SK-N-SH (cell line): ENCODE data around the gene CTNNA3. TPM values are rescaled to one million over a fixed set of nuclear protein-coding genes. Genes with fewer than 3 reads are reported as not detected.

Source experiments
- CTCF ChIA-PET: fragments of 300-600, 350-600 bp; formaldehyde crosslinking; extraction: SDS; loops from one replicate; lab custom pipeline; 2021; lab: Yijun Ruan, JAX
- POLR2A ChIA-PET: fragments of 350-600 bp; sonication (Branson Sonifier 250); formaldehyde crosslinking; extraction: SDS; loops from one replicate; lab custom pipeline; 2020; ENCODE audit warnings: antibody characterized with exemption, inconsistent platforms; lab: Yijun Ruan, JAX
- DNase-seq: peaks from one replicate; pipeline ENCODE4 v3.0.0; 2012
- H2AFZ ChIP-seq: fragments of 200-600 bp; sonication (generic); 2 replicates; pipeline ENCODE4 v1.8.1; 2016; ENCODE audit warnings: antibody characterized with exemption, mild to moderate bottlenecking, low read depth
- H3F3A ChIP-seq: fragments of 200-600 bp; sonication (generic); replicated peaks from 2 replicates; pipeline ENCODE3; 2016; ENCODE audit warnings: antibody characterized with exemption, mild to moderate bottlenecking; ENCODE audit not compliant: insufficient read depth
- H3K27ac ChIP-seq, 2 experiments: fragments of 200-500 bp in 1 of 2; fragments of 200-600 bp in 1 of 2; sonication (Bioruptor generic) in 1 of 2; sonication (generic), shearing (Covaris generic) in 1 of 2; 2 replicates each; pipeline versions ENCODE4 v1.5.1 to v1.6.1; 2014 to 2016; ENCODE audit warnings: low read depth in 2 of 2, inconsistent platforms in 1 of 2, low read length in 1 of 2, mild to moderate bottlenecking in 1 of 2, mixed read lengths in 1 of 2
- H3K27me3 ChIP-seq: fragments of 200-600 bp; sonication (generic), shearing (Covaris generic); 2 replicates; pipeline ENCODE4 v1.6.1; 2016; ENCODE audit warnings: mixed run types; ENCODE audit not compliant: insufficient read depth
- H3K36me3 ChIP-seq, 2 experiments: fragments of 200-500 bp in 1 of 2; fragments of 200-600 bp in 1 of 2; sonication (Bioruptor generic) in 1 of 2; sonication (generic) in 1 of 2; replicated peaks in 1 of 2; 2 replicates each; pipeline versions ENCODE3 to v1.5.1; 2014 to 2016; ENCODE audit warnings: low read length in 1 of 2, mild to moderate bottlenecking in 1 of 2; ENCODE audit not compliant: insufficient read depth in 2 of 2, control insufficient read depth in 1 of 2
- H3K4me1 ChIP-seq, 2 experiments: fragments of 200-500 bp in 1 of 2; fragments of 200-600 bp in 1 of 2; sonication (Bioruptor generic) in 1 of 2; sonication (generic), shearing (Covaris generic) in 1 of 2; 2 replicates each; pipeline versions ENCODE4 v1.5.1 to v1.6.1; 2014 to 2016; ENCODE audit warnings: low read depth in 1 of 2, low read length in 1 of 2, mixed run types in 1 of 2; ENCODE audit not compliant: insufficient read depth in 2 of 2, control insufficient read depth in 1 of 2
- H3K4me2 ChIP-seq: fragments of 200-600 bp; sonication (generic), shearing (Covaris generic); 2 replicates; pipeline ENCODE4 v1.6.1; 2017; ENCODE audit warnings: mixed run types
- H3K4me3 ChIP-seq, 2 experiments: fragments of 200-500 bp in 1 of 2; fragments of 200-600 bp in 1 of 2; sonication (Bioruptor generic) in 1 of 2; sonication (generic), shearing (Covaris generic) in 1 of 2; 2 replicates each; pipeline versions ENCODE4 v1.5.1 to v1.8.1; 2014 to 2016; ENCODE audit warnings: low read depth in 2 of 2, inconsistent platforms in 1 of 2, low read length in 1 of 2, mild to moderate bottlenecking in 1 of 2, mixed read lengths in 1 of 2, moderate library complexity in 1 of 2
- H3K79me2 ChIP-seq: fragments of 200-600 bp; sonication (generic); 2 replicates; pipeline ENCODE4 v1.8.1; 2017; ENCODE audit warnings: mild to moderate bottlenecking; ENCODE audit not compliant: insufficient read depth
- H3K9ac ChIP-seq: fragments of 200-600 bp; sonication (generic); 2 replicates; pipeline ENCODE4 v1.6.1; 2017; ENCODE audit warnings: mixed run types
- H3K9me2 ChIP-seq: fragments of 200-600 bp; sonication (generic); 2 replicates; pipeline ENCODE4 v1.6.1; 2017; ENCODE audit warnings: mixed run types
- H3K9me3 ChIP-seq: fragments of 200-600 bp; sonication (generic); 2 replicates; pipeline ENCODE4 v1.6.1; 2017; ENCODE audit warnings: mixed run types, mild to moderate bottlenecking, moderate library complexity
- H4K20me1 ChIP-seq: fragments of 200-600 bp; sonication (generic); 2 replicates; pipeline ENCODE4 v1.6.1; 2017; ENCODE audit warnings: mild to moderate bottlenecking, mixed run types; ENCODE audit not compliant: insufficient read depth
- FOSL2 ChIP-seq: IDR thresholded peaks from 2 replicates; pipeline ENCODE4 v1.4.0; 2012; ENCODE audit warnings: low read depth, mild to moderate bottlenecking, moderate library complexity, borderline replicate concordance
- GABPA ChIP-seq: IDR thresholded peaks from 2 replicates; pipeline ENCODE4 v1.4.0; 2012; ENCODE audit warnings: low read depth, mild to moderate bottlenecking
- JUND ChIP-seq: IDR thresholded peaks from 2 replicates; pipeline ENCODE4 v1.4.0; 2012
- MXI1 ChIP-seq: IDR thresholded peaks from 2 replicates; pipeline ENCODE4 v1.6.1; 2012; ENCODE audit warnings: mild to moderate bottlenecking, low read depth, low read length, improper control_type of control experiment
- POLR2AphosphoS5 ChIP-seq: IDR thresholded peaks from 2 replicates; pipeline ENCODE4 v1.6.1; 2012; ENCODE audit warnings: low read depth, low read length
- RFX5 ChIP-seq: IDR thresholded peaks from 2 replicates; pipeline ENCODE4 v1.6.1; 2012; ENCODE audit warnings: mild to moderate bottlenecking, improper control_type of control experiment, low read length
- RXRA ChIP-seq: IDR thresholded peaks from 2 replicates; pipeline ENCODE4 v1.4.0; 2012; ENCODE audit warnings: low read depth, mild to moderate bottlenecking, borderline replicate concordance
- SIN3A ChIP-seq: IDR thresholded peaks from 2 replicates; pipeline ENCODE4 v1.6.1; 2012; ENCODE audit warnings: low read depth, mild to moderate bottlenecking, low read length, moderate library complexity, borderline replicate concordance
- TAF1 ChIP-seq: IDR thresholded peaks from 2 replicates; pipeline ENCODE4 v1.6.1; 2012; ENCODE audit warnings: low read depth, mild to moderate bottlenecking, low read length, moderate library complexity, borderline replicate concordance
- TCF12 ChIP-seq: IDR thresholded peaks from 2 replicates; pipeline ENCODE4 v1.4.0; 2012
- YY1 ChIP-seq: IDR thresholded peaks from 2 replicates; pipeline ENCODE4 v1.4.0; 2012; ENCODE audit warnings: low read depth, mild to moderate bottlenecking
- WGBS: methylation state at CpG from one replicate; pipeline ENCODE4 v1.1.6; 2017; ENCODE audit warnings: low lambda C conversion rate; 5-methylcytosine and 5-hydroxymethylcytosine counted together
- polyA plus RNA-seq, 3 experiments: library from polyadenylated mRNA; depleted of rRNA; stranded (reverse); fragments of >200 nt; gene quantifications; 2 replicates each; pipeline ENCODE4 v1.2.3, GENCODE V29; 2012
- TF ChIP-seq, protein P1 (sequence below): IDR thresholded peaks from 2 replicates; pipeline ENCODE4 v1.4.0; 2012; ENCODE audit warnings: low read depth, borderline replicate concordance
- TF ChIP-seq, protein P2 (sequence below): fragments of 200-600 bp; sonication (generic); IDR thresholded peaks from 2 replicates; pipeline ENCODE4 v1.6.1; 2017; ENCODE audit warnings: antibody characterized with exemption, mild to moderate bottlenecking, moderate library complexity
- TF ChIP-seq, protein P3 (sequence below): fragments of 150-350 bp; IDR thresholded peaks from 2 replicates; pipeline ENCODE4 v1.6.1; 2017; ENCODE audit warnings: antibody characterized with exemption, low read length, low read depth, borderline replicate concordance
- TF ChIP-seq, protein P4 (sequence below): IDR thresholded peaks from 2 replicates; pipeline ENCODE4 v1.4.0; 2012; ENCODE audit warnings: low read depth, borderline replicate concordance

CTNNA3 gene
- polyA plus RNA-seq, 1 of the 3 experiments (the other 2 are of a cell fraction), result not detected

DNA sequence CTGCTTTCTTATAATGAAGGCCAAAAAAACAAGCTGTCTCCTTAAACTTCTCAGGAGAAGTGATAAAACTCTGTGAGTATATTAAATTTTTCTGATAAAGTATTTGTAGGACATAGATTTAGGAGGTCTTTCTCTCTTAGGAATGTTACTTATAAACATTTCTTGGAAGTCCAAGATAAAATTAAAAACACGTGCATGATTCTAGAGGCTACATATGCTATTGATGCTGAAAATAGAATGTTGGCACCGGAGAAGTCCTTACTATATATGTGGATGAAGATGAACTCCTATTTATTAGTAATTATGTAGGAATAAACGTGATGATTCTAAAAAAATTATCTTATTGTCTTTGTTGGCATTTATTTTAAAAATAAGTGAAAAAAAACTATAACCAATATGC lies 1011.4 kb downstream of the CTNNA3 start:
- no peak for TF ChIP-seq MXI1
- TF ChIP-seq, protein P1, sequence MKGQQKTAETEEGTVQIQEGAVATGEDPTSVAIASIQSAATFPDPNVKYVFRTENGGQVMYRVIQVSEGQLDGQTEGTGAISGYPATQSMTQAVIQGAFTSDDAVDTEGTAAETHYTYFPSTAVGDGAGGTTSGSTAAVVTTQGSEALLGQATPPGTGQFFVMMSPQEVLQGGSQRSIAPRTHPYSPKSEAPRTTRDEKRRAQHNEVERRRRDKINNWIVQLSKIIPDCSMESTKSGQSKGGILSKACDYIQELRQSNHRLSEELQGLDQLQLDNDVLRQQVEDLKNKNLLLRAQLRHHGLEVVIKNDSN, result no peak
- TF ChIP-seq JUND, result no peak
- no peak for TF ChIP-seq POLR2AphosphoS5
- TF ChIP-seq YY1, result no peak
- TF ChIP-seq, protein P2, sequence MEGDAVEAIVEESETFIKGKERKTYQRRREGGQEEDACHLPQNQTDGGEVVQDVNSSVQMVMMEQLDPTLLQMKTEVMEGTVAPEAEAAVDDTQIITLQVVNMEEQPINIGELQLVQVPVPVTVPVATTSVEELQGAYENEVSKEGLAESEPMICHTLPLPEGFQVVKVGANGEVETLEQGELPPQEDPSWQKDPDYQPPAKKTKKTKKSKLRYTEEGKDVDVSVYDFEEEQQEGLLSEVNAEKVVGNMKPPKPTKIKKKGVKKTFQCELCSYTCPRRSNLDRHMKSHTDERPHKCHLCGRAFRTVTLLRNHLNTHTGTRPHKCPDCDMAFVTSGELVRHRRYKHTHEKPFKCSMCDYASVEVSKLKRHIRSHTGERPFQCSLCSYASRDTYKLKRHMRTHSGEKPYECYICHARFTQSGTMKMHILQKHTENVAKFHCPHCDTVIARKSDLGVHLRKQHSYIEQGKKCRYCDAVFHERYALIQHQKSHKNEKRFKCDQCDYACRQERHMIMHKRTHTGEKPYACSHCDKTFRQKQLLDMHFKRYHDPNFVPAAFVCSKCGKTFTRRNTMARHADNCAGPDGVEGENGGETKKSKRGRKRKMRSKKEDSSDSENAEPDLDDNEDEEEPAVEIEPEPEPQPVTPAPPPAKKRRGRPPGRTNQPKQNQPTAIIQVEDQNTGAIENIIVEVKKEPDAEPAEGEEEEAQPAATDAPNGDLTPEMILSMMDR, result no peak
- TF ChIP-seq RXRA, result no peak
- TF ChIP-seq RFX5, result no peak
- TF ChIP-seq, protein P3, sequence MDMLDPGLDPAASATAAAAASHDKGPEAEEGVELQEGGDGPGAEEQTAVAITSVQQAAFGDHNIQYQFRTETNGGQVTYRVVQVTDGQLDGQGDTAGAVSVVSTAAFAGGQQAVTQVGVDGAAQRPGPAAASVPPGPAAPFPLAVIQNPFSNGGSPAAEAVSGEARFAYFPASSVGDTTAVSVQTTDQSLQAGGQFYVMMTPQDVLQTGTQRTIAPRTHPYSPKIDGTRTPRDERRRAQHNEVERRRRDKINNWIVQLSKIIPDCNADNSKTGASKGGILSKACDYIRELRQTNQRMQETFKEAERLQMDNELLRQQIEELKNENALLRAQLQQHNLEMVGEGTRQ, result no peak
- no peak for TF ChIP-seq SIN3A
- no peak for TF ChIP-seq TAF1
- no peak for TF ChIP-seq FOSL2
- TF ChIP-seq, protein P4, sequence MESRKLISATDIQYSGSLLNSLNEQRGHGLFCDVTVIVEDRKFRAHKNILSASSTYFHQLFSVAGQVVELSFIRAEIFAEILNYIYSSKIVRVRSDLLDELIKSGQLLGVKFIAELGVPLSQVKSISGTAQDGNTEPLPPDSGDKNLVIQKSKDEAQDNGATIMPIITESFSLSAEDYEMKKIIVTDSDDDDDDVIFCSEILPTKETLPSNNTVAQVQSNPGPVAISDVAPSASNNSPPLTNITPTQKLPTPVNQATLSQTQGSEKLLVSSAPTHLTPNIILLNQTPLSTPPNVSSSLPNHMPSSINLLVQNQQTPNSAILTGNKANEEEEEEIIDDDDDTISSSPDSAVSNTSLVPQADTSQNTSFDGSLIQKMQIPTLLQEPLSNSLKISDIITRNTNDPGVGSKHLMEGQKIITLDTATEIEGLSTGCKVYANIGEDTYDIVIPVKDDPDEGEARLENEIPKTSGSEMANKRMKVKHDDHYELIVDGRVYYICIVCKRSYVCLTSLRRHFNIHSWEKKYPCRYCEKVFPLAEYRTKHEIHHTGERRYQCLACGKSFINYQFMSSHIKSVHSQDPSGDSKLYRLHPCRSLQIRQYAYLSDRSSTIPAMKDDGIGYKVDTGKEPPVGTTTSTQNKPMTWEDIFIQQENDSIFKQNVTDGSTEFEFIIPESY, result no peak
- no peak for TF ChIP-seq TCF12
- TF ChIP-seq GABPA, result no peak
- Histone ChIP-seq H3K36me3 (no peaks in the 10 kb centered on the region), H3K9ac (no peak overlapping the region), H3F3A (no peaks in the 10 kb centered on the region), H3K4me3 (no peak overlapping the region), H3K9me2 (no peaks in the 10 kb centered on the region), H3K27ac (no peak overlapping the region), H3K79me2 (no peaks in the 10 kb centered on the region), H3K27me3 (no peaks in the 10 kb centered on the region), H2AFZ (no peak overlapping the region), H3K4me1 (no peaks in the 10 kb centered on the region), H3K4me2 (no peak overlapping the region), H3K9me3 (no peaks in the 10 kb centered on the region), H4K20me1 (no peaks in the 10 kb centered on the region)
- WGBS, result 3% methylated on average over 3 of the region's 3 CpGs
- ChIA-PET CTCF (no interaction called here), POLR2A (no interaction called here)
- DNase-seq, result no peak
